LNCaP clone FGC (cell line): ENCODE results near the gene TTC39C.

ENCODE experiments used
- DNase-seq: peaks from one replicate; pipeline ENCODE4 v3.0.0-alpha.2; 2011; ENCODE audit warnings: low read depth
- H3K4me3 ChIP-seq: 2 replicates; pipeline ENCODE4 v1.5.1; 2011; ENCODE audit warnings: mild to moderate bottlenecking, low read depth, low read length, control low read depth
- TF ChIP-seq, protein P1 (sequence below): IDR thresholded peaks from 2 replicates; pipeline ENCODE4 v1.5.1; 2012; ENCODE audit warnings: mild to moderate bottlenecking; ENCODE audit not compliant: control insufficient read depth, insufficient read depth; ENCODE audit errors: extremely low read depth

Gene TTC39C

DNA sequence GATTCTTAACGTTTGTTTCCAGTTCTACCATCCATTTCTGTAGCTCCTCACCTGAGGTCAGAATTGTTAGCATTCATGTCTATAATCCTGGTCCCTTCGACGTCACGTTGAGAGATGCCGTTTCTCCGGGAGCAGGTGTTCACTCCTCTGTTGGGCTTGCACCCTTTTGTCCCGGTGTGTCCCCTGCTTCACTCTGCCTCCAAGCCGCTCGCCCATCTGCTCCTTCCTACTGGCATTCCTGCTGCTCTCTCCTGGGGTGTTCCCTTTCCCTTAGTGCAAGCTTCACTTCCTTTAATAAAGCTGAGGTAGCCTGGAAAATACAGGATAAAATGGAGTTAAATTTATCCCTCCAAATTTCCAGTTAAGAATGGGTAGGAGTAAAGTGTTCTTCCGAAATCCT, 62.4 kb downstream of the TTC39C start:
- TF ChIP-seq, protein P1, sequence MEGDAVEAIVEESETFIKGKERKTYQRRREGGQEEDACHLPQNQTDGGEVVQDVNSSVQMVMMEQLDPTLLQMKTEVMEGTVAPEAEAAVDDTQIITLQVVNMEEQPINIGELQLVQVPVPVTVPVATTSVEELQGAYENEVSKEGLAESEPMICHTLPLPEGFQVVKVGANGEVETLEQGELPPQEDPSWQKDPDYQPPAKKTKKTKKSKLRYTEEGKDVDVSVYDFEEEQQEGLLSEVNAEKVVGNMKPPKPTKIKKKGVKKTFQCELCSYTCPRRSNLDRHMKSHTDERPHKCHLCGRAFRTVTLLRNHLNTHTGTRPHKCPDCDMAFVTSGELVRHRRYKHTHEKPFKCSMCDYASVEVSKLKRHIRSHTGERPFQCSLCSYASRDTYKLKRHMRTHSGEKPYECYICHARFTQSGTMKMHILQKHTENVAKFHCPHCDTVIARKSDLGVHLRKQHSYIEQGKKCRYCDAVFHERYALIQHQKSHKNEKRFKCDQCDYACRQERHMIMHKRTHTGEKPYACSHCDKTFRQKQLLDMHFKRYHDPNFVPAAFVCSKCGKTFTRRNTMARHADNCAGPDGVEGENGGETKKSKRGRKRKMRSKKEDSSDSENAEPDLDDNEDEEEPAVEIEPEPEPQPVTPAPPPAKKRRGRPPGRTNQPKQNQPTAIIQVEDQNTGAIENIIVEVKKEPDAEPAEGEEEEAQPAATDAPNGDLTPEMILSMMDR = no peak
- no peak overlapping the region for H3K4me3 ChIP-seq
- no peak for DNase-seq

DNA sequence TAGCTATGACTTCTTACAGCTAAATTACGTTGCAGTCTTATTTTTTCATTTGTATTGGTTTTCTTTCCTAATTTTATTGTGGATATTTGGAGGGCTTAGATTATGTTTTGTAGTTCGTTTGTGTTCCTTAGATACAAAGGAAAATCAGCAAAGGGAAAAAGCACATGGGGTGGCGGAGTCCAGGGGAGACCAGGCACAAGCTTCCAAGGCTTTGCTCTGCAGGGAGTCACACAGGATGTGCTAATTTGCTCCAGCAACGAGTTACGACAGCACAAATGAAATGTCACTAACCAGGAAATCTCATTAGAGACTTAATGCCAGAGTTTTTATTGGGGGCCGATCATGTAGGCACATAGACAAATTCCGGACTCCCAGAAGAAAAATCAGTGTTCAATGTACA, 63.8 kb downstream of the TTC39C start:
- TF ChIP-seq, protein P1 = no peak
- DNase-seq = no peak
- no peak overlapping the region for H3K4me3 ChIP-seq

DNA sequence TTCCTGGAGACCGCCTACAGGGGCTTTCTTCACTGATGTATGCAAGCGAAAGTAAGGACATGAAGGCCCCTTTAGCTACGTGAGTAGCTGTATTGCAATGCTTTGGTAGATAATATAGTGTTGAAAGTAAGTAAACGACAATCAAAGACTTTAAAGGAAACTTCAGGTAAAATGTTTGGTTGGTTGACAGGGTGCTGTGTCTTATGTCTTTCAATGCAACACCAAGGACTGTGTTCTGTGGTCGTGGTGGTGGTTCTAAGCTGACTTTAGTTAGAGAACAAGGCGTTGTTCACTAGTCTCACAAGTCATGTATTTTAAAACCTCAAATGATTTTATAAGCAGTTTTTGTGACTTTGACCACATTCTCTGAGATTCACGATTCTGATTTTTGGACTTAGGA, 66.3 kb downstream of the TTC39C start:
- no peak for DNase-seq

GRCh38 chr18:24083550-24083949, 69.0 kb downstream of the TTC39C start:
- TF ChIP-seq, protein P1 = no peak
- DNase-seq = no peak
- H3K4me3 ChIP-seq = no peak overlapping the region

More for the DNA sequence above, 66.3 kb downstream of the TTC39C start:
- no peak overlapping the region for H3K4me3 ChIP-seq
- TF ChIP-seq, protein P1 = no peak

GRCh38 chr18:24086082-24086481, 71.5 kb downstream of the TTC39C start:
- TF ChIP-seq, protein P1 = no peak
- no peak for DNase-seq
- H3K4me3 ChIP-seq = no peak overlapping the region

DNA sequence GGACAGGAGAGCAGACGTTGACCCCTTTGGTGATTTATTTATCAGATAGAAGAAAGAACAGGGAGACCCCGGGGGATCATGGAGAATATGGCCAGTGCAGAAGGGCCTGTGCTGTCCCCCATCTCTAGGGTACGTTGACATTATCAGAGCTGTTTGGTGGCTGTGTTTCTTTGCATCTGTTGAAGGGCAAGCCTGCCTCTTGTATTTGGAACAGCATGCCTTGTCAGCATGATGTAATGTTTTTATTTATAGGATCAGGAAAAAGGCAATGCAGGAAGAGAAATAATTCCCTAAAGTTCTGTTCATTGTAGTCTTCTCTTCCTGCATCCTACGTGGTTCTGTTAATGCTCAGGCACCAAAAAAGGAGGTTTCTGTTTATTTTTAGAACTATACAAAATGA, 74.5 kb downstream of the TTC39C start:
- TF ChIP-seq, protein P1 = no peak
- H3K4me3 ChIP-seq = no peak overlapping the region
- no peak for DNase-seq

DNA sequence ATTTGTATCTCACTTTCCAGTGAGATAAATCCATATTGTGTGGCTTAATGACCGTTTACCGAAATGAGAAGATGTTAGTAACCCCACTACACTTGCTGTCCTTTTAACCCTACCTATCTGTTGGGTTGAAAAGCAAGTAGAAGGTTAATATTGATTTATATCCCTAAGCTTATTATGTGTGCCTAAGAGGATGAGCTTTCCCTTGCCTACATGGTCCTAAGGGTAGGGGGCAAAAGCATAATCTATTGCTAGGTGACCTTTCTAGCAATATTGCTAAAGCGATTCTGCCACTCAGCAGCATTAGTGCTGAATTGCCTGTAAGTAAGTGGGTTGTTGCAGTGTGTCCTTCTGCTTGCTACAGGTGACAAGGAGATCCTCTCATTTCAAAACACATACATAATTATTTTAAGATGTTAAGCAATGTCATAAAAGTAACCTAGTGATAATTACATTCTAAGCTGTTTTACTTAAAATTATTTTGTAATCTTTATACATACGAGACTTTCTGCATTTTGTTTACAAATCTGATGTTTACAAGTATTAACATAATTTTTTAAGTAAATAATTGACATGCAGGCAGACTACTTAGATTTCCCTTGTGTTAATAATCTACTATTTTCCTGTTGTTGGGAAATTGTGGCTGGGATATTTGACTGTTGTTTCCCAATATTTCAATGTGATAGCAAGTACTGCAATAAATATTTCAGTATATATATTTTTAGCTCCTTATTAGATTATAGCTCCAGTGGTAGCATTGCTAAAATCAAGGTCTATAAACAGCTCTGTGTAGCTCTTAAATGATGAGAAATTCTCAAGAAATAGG, 75.2 kb downstream of the TTC39C start:
- DNase-seq = no peak
- no peak overlapping the region for H3K4me3 ChIP-seq
- TF ChIP-seq, protein P1 = no peak
